Neural crest cell (in vitro differentiated cells): ENCODE data around the gene MPRIP. TPM values are rescaled to one million over a fixed set of nuclear protein-coding genes. Genes with fewer than 3 reads are reported as not detected.
A peak's percentile ranks its signal among the peaks of the same experiment; 100 is the strongest.

Experiments
- DNase-seq: peaks from one replicate; pipeline ENCODE4 v3.0.0; 2021; ENCODE audit warnings: low read depth, mixed read lengths, low spot score
- H3K27ac Mint-ChIP-seq: one replicate; pipeline ENCODE4 v1.8.0; 2021; ENCODE audit warnings: mild to moderate bottlenecking, mixed read lengths; ENCODE audit not compliant: unreplicated experiment
- H3K27me3 Mint-ChIP-seq: 2 replicates; pipeline ENCODE4 v1.8.0; 2021; ENCODE audit warnings: low read depth, mild to moderate bottlenecking, mixed read lengths
- H3K36me3 Mint-ChIP-seq: 2 replicates; pipeline ENCODE4 v1.8.0; 2021; ENCODE audit warnings: low read depth, mild to moderate bottlenecking, mixed read lengths
- H3K4me1 Mint-ChIP-seq: 2 replicates; pipeline ENCODE4 v1.8.0; 2021; ENCODE audit warnings: mixed read lengths
- H3K4me3 Mint-ChIP-seq: one replicate; pipeline ENCODE4 v1.8.0; 2021; ENCODE audit warnings: mild to moderate bottlenecking, mixed read lengths
- H3K9me3 Mint-ChIP-seq: 2 replicates; pipeline ENCODE4 v1.8.0; 2021; ENCODE audit warnings: mixed read lengths
- CTCF ChIP-seq: fragments of 200-600 bp; sonication (generic); conservative IDR thresholded peaks from 2 replicates; pipeline ENCODE4 v1.5.0; 2021; ENCODE audit warnings: antibody characterized with exemption, mild to moderate bottlenecking
- total RNA-seq: library from RNA; stranded (reverse); gene quantifications from 2 replicates; pipeline ENCODE4 v1.2.1, GENCODE V29; 2021

The MPRIP gene
- total RNA-seq, 1 donor from 2014 or later, result 241 TPM

- Mint-ChIP-seq H3K36me3 (no peaks in the 10 kb centered on the region), H3K9me3 (no peaks in the 10 kb centered on the region), H3K27me3 (no peaks in the 10 kb centered on the region), H3K27ac (no peak overlapping the region), H3K4me3 (no peak overlapping the region), H3K4me1 (peaks cover 29% of the 10 kb centered on the region)
- no peak for TF ChIP-seq CTCF
- DNase-seq, result no peak
Measured at GRCh38 chr17:17090642-17091103, 48.4 kb downstream of the MPRIP start.

- no peak for DNase-seq
Measured at GRCh38 chr17:17091276-17091675, 49.0 kb downstream of the MPRIP start.

GRCh38 chr17:17091856-17092756 is 49.8 kb downstream of the MPRIP start:
- Mint-ChIP-seq H3K27ac (peak overlapping the region; percentile 68), H3K9me3 (no peaks in the 10 kb centered on the region), H3K36me3 (no peaks in the 10 kb centered on the region), H3K4me3 (no peak overlapping the region), H3K4me1 (peaks cover 37% of the 10 kb centered on the region), H3K27me3 (no peaks in the 10 kb centered on the region)
- TF ChIP-seq CTCF, result no peak
- no peak for DNase-seq

More at GRCh38 chr17:17091276-17091675, 49.0 kb downstream of the MPRIP start:
- Mint-ChIP-seq H3K27ac (no peak overlapping the region), H3K36me3 (no peaks in the 10 kb centered on the region), H3K4me3 (no peak overlapping the region), H3K4me1 (peaks cover 32% of the 10 kb centered on the region), H3K9me3 (no peaks in the 10 kb centered on the region), H3K27me3 (no peaks in the 10 kb centered on the region)
- no peak for TF ChIP-seq CTCF

GRCh38 chr17:17093764-17094163 is 51.5 kb downstream of the MPRIP start:
- Mint-ChIP-seq H3K9me3 (no peaks in the 10 kb centered on the region), H3K27me3 (no peaks in the 10 kb centered on the region), H3K27ac (no peak overlapping the region), H3K4me3 (no peak overlapping the region), H3K4me1 (peaks cover 52% of the 10 kb centered on the region), H3K36me3 (no peaks in the 10 kb centered on the region)
- no peak for DNase-seq
- TF ChIP-seq CTCF, result no peak

- Mint-ChIP-seq H3K9me3 (no peaks in the 10 kb centered on the region), H3K27ac (peak overlapping the region; percentile 88), H3K4me1 (peaks cover 63% of the 10 kb centered on the region), H3K4me3 (peak overlapping the region; percentile 59), H3K36me3 (peaks cover 2% of the 10 kb centered on the region), H3K27me3 (no peaks in the 10 kb centered on the region)
- TF ChIP-seq CTCF, result no peak
- no peak for DNase-seq
Measured at GRCh38 chr17:17096438-17097178, 54.4 kb downstream of the MPRIP start.
